NCI-H526 treated with DMSO at 0.1 percent for 48 hours (cell line): ENCODE data around the gene TAS2R41.
A peak's percentile ranks its signal among the peaks of the same experiment; 100 is the strongest.
"Not testable (repeated sequence)": the region's sequence is repeated elsewhere in the genome, so short reads cannot be mapped to it uniquely, and the experiment has no call there.

Source experiments
- DNase-seq: peaks from one replicate; lab custom pipeline; 2025; lab: John Stamatoyannopoulos, UW

The TAS2R41 gene

GRCh38 chr7:143456992-143457793 lies 20.5 kb upstream of the TAS2R41 start:
- no peak for DNase-seq

DNA sequence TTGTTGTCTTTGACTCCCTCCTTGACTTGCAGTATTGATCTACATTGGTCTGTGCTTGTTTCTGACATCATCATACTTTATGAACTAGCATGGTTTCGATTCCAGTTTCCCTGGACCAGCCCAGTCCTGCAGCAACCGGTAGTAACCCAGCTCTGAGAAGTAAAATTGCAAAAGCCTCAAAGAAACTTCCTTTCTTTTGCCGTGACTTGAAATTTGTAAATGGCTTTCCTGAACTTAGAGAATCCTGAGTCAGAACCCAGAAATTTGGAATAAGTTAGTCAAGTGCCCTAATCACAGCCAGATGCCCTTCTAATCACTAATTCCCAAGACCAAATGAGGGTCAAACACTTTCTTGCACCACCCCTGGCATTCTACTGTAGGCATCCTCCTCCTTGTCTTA lies 19.4 kb upstream of the TAS2R41 start:
- no peak for DNase-seq

DNA sequence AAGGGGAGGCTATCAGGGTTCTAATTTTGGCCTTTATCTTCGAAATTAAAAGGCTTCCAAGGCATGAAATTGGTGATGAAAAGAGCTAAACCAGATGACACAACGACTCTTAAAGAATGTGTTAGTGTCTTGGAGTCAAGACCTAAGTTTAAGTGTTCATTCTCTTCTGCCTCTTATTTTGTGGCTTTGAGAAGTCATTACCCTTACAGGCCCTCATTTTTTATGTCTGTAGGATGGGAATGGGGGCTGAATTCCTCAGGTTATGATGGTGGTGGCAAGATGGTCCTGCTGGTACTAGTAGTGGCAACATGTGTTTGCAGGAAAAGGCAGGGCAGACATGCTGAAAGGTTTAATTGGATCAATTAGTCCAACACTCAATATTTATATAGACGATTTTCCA lies 19.0 kb upstream of the TAS2R41 start:
- DNase-seq: no peak

DNA sequence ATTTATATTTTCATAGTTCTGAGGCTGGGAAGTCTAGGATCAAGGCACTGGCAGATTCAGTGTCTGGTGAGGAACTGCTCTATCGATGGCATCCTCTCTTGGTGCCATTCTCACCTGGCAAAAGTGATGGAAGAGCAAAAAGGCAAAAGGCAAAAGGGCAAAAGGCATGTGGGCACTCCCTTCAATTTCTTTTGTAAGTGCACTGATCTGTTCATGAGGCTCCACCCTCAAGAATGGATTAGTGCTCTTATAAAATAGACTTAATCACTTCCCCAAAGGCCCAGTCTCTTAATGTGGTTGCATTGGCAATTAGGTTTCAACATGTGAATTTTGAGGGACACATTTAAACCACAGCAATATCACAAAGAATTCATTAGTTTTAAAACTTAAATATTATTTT lies 18.3 kb upstream of the TAS2R41 start:
- no peak for DNase-seq

DNA sequence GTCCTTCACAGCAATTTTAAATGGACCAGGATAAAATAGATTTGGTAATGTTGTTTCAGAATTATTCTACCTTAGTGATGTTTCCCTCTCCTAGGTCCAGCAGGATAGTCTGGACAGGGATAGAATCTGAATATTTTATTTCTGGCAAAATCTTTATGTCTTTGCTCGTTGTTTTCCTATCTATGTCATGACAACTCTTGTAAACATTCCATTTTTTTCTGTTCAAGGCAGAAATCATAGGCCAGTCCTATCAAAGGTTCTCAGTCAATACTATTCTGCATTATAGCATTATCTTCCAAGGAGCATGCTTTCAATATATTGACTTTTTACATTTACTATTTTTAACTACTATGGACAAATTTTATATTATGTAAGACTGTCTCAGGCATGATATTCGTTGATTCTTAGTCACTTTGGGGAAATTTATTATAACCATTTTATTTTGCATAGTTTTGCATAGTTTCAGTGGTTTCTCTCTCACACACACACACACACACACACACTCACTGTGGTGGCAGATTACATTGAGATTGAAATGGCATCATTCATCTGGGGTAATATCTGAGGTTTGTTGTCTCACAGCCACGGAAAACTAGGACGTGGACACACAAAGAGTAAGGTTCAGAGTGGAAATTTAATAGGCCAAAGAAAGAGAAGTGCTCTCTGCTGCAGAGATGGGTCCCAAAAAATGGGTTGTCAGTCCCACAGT lies 17.2 kb upstream of the TAS2R41 start:
- DNase-seq: peak; percentile 45

- no peak for DNase-seq
These were observed 15.6 kb upstream of the TAS2R41 start for GRCh38 chr7:143462045-143462444.

DNA sequence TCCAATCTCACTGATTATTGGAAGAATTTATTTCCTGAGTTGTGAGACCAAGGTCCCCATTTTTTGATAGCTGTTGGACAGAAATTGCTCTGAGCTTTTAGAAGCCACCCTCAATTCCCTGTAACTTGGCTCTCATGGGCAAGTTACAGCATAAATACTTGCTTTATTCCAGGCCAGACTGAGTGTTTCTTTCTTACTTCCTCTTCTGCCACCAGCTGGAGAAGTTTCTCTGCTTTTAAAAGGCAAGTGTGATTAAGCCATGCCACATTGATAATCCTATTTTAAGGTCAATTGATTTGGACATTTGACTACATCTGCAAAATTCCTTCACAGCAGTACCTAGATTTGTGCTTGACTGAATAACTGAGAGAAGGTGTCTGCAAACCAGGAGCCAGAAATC lies 14.1 kb upstream of the TAS2R41 start:
- no peak for DNase-seq

DNA sequence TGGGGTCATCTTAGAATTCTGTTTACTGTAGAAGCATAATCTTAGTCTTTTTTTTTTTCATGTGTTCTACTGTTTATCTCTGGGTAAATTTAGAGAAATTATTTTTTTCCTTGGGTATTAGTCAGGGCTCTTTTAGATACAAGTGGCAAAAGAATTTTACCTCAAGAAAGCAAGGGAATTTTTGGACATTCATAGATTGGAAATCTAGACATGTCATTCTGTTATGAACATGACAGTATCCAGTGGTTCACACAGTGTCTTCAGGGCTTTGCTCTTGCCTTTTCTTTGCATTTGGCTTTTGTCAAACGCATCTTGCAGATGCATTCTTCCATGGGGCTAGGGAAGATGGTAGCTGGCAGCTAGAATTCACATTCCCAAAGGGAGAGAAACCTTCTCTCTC lies 13.7 kb upstream of the TAS2R41 start:
- no peak for DNase-seq

GRCh38 chr7:143467724-143468123 lies 9.9 kb upstream of the TAS2R41 start:
- DNase-seq: no peak

GRCh38 chr7:143472071-143472689 lies 5.5 kb upstream of the TAS2R41 start:
- not testable (repeated sequence) for DNase-seq

DNA sequence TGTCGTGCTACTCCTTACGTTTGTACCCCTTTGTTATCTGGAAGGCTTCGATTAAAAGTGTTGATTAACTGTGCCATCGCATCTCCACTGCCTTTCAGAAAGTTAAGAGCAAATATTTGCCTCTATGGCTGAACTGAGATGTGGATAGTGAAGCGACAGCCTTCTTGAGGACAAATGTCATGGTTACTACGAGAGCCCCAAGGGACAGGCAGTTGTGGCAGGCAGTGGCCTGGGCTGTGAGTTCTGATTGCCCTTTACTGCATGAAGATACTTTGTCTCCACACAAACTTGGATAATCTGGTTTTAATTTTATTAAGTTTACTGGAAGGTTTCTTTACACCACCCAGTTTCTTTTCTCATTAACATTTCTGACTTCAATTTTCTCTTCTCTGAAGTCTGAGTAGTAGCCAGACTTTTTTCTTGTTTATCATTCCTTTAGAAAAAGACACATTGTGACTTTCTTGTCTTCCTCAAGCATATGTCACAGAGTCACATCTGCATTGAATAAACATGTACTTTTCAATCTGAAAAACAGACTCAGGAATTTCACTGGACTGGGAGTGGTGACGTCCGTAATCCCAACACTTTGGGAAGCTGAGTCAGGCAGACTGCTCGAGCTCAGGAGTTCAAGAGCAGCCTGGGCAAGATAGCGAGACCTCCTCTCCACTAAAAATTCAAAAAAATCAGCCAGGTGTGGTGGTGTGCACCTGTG lies 1.5 kb downstream of the TAS2R41 start:
- no peak for DNase-seq

DNA sequence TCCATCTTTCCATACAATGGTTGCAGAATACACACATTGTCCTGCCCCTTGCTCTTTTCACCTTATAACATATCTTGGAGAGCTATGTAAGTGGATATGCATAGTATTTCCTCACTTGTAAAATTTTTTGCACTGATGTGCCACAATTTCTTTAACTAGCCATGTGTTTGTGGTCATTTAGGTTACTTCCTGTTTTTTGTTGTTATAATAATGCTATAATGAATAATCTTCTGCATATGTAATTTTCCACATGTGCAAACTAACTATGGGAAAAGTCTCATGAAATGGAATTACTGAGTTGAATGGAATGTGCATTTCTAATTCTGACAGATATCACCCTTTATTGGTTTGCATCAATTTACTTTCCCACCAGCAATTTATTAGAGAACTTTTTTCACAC lies 2.8 kb downstream of the TAS2R41 start:
- no peak for DNase-seq

DNA sequence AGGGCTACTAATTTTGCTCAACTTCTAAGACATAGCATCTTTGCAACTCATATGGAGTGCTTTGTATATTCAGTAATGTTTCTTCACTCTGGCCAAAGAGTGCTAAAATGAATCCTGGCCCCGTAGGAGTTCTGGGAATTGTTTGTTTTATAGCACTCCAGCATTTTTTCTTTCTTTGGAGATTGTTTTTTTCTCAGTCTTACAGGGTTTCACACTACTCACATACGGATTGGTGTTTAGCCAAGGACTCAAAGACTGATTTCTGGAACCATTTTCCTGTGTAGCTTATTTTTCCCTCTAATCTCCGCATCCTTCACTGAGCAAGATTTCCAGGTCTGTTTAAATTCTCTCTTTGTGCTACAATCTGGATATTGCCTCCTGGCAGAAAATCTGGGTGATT lies 6.4 kb downstream of the TAS2R41 start:
- DNase-seq: no peak

- DNase-seq: no peak
These were observed 7.4 kb downstream of the TAS2R41 start for GRCh38 chr7:143485094-143485493.

DNA sequence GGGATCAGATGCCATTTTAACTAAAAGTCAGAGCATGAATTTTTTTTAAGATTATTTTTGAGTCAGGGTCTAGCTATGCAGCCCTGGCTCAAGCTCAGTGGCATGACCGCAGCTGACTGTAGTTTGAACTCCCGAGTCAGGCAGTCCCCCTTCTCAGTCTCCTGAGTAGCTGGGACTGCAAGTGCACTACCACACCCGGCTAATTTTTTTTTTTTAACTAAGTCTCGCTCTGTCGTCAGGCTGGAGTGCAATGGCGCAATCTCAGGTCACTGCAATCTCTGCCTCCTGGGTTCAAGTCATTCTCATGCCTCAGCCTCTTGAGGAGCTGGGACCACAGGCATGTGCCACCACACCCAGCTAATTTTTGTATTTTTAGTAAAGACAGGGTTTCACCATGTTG lies 7.8 kb downstream of the TAS2R41 start:
- no peak for DNase-seq

DNA sequence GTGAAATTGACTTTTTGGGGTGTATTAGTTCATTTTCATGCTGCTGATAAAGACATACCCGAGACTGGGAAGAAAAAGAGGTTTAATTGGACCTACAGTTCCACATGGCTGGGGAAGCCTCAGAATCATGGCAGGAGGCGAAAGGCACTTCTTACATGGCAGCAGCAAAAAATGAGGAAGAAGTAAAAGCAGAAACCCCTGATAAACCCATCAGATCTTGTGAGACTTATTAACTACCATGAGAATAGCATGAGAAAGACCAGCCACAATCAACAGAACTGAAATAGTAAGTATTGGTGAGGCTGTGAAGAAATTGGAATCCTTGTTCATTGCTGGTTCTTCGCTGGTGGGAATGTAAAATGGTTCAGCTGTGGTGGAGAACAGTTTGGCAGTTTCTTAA lies 8.6 kb downstream of the TAS2R41 start:
- DNase-seq: not testable (repeated sequence)

DNA sequence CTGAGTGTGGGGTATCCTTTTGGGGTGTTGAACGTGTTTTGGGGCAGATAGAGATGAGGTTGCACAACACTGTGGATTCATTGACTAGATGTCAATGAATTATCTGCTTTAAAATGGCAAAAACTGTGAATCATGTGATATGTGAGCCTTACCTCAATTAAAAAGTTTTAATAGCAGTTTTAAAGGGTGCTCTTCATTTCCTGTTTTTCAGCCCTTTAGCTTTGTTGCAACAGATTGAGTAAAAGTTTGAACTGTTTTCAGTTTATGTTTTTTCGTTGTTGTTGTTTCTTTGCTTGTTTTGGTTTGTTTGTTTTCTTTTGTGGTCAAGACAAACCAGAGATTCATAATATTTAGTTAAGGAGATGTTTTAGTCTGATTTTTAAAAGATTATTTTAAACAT lies 9.4 kb downstream of the TAS2R41 start:
- no peak for DNase-seq

GRCh38 chr7:143487566-143487965 lies 9.9 kb downstream of the TAS2R41 start:
- no peak for DNase-seq

- DNase-seq: no peak
These were observed 13.1 kb downstream of the TAS2R41 start for GRCh38 chr7:143490717-143491306.

GRCh38 chr7:143492043-143492471 lies 14.4 kb downstream of the TAS2R41 start:
- no peak for DNase-seq

DNA sequence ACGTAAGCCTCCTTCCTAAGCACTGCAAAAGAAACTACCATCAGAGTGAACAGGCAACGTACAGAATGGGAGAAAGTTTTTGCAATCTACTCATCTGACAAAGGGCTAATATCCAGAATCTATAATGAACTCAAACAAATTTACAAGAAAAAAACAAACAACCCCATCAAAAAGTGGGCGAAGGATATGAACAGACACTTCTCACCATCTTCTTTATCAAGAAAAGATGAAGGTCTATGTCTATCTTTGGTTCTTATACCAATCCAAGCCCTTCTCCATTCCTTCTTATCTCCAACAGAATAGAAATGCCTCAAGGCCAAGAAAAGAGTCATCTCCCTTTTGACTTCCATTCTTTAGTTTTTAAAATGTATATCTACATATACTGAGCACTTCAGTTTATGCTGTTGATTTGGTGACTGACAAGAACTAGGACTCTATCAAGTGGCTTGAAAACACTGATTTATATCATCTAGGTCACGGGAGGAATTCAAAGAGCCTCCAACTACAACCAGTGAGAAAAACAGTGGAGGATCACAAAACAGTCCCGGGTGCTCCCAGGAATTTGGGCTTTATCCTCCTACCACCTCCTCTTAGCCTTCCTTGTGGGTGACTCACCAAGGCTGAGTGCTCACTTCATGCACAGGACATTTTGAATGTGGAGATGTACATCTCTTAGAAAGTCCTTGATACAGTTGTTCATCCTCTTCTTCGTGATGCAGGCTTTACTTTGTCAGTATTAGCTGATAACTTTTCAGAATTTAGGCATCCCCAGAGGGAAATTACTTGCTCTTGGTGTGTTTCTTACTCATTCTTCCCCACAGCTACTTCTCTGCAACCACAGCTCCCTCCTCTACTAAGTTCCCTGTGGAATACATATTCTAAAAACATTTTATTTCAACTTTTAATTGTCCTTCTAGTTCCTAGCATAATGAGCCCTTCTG lies 15.4 kb downstream of the TAS2R41 start:
- no peak for DNase-seq
